NB4 (cell line): ENCODE measurements around the gene KCNJ10.

Experiments
- DNase-seq: peaks from one replicate; pipeline ENCODE4 v3.0.0; 2010; ENCODE audit warnings: low read depth
- H3K4me3 ChIP-seq: one replicate; pipeline ENCODE4 v1.5.1; 2011; ENCODE audit warnings: mild to moderate bottlenecking, low read depth, low read length, moderate library complexity
- CTCF ChIP-seq: IDR thresholded peaks from one replicate; pipeline ENCODE4 v1.5.1; 2012; ENCODE audit warnings: low read depth, low read length
- MAX ChIP-seq: IDR thresholded peaks from 2 replicates; pipeline ENCODE4 v1.6.1; 2011; ENCODE audit warnings: low read depth, low read length
- MYC ChIP-seq: IDR thresholded peaks from 2 replicates; pipeline ENCODE4 v1.6.1; 2011; ENCODE audit warnings: low read depth, low read length
- POLR2A ChIP-seq: IDR thresholded peaks from 2 replicates; pipeline ENCODE4 v1.6.1; 2011; ENCODE audit warnings: mild to moderate bottlenecking; ENCODE audit not compliant: insufficient read length; ENCODE audit errors: extremely low read depth

The KCNJ10 gene

GRCh38 chr1:159990005-159990404, 80.0 kb downstream of the KCNJ10 start:
- DNase-seq: no peak
- no peak overlapping the region for H3K4me3 ChIP-seq
- TF ChIP-seq POLR2A (no peak), CTCF (no peak), MYC (no peak)

- TF ChIP-seq MYC (no peak), MAX (no peak), POLR2A (no peak), CTCF (no peak)
- no peak for DNase-seq
- H3K4me3 ChIP-seq: no peak overlapping the region
Observed at GRCh38 chr1:159989581-159989980, 80.4 kb downstream of the KCNJ10 start.

- no peak for DNase-seq
- no peak for TF ChIP-seq POLR2A
- TF ChIP-seq MYC: no peak
- TF ChIP-seq CTCF: no peak
- no peak for TF ChIP-seq MAX
- H3K4me3 ChIP-seq: no peak overlapping the region
Observed at GRCh38 chr1:159988006-159988405, 82.0 kb downstream of the KCNJ10 start.

- no peak for TF ChIP-seq POLR2A
- no peak for TF ChIP-seq MAX
- TF ChIP-seq CTCF: no peak
- no peak for TF ChIP-seq MYC
- DNase-seq: no peak
- H3K4me3 ChIP-seq: no peak overlapping the region
Observed at GRCh38 chr1:159987186-159987585, 82.8 kb downstream of the KCNJ10 start.

GRCh38 chr1:159986531-159986930, 83.4 kb downstream of the KCNJ10 start:
- no peak overlapping the region for H3K4me3 ChIP-seq
- TF ChIP-seq MYC: no peak
- no peak for TF ChIP-seq CTCF
- no peak for TF ChIP-seq MAX
- no peak for TF ChIP-seq POLR2A
- DNase-seq: no peak

GRCh38 chr1:159986093-159986492, 83.9 kb downstream of the KCNJ10 start:
- no peak for TF ChIP-seq POLR2A
- no peak for TF ChIP-seq MAX
- TF ChIP-seq MYC: no peak
- no peak for DNase-seq
- H3K4me3 ChIP-seq: no peak overlapping the region
